GM13976 (cell line): ENCODE data around the gene SDK1.

ENCODE experiments used
- DNase-seq: peaks from one replicate; pipeline ENCODE4 v3.0.0; 2012; ENCODE audit warnings: low spot score
- CTCF ChIP-seq: IDR thresholded peaks from 2 replicates; pipeline ENCODE4 v1.5.1; 2012; ENCODE audit warnings: borderline replicate concordance, mild to moderate bottlenecking; ENCODE audit not compliant: insufficient read depth; ENCODE audit errors: extremely low read depth, missing control alignments, control extremely low read depth
- in situ Hi-C: fragments of 300-500 bp; cut with MboI; formaldehyde crosslinking; loops from one replicate; pipeline ENCODE4 v1.12.0; 2022; ENCODE audit warnings: low sequenced_read_pairs, mixed read lengths, inconsistent platforms; ENCODE audit not compliant: unreplicated experiment

The SDK1 gene, protein sequence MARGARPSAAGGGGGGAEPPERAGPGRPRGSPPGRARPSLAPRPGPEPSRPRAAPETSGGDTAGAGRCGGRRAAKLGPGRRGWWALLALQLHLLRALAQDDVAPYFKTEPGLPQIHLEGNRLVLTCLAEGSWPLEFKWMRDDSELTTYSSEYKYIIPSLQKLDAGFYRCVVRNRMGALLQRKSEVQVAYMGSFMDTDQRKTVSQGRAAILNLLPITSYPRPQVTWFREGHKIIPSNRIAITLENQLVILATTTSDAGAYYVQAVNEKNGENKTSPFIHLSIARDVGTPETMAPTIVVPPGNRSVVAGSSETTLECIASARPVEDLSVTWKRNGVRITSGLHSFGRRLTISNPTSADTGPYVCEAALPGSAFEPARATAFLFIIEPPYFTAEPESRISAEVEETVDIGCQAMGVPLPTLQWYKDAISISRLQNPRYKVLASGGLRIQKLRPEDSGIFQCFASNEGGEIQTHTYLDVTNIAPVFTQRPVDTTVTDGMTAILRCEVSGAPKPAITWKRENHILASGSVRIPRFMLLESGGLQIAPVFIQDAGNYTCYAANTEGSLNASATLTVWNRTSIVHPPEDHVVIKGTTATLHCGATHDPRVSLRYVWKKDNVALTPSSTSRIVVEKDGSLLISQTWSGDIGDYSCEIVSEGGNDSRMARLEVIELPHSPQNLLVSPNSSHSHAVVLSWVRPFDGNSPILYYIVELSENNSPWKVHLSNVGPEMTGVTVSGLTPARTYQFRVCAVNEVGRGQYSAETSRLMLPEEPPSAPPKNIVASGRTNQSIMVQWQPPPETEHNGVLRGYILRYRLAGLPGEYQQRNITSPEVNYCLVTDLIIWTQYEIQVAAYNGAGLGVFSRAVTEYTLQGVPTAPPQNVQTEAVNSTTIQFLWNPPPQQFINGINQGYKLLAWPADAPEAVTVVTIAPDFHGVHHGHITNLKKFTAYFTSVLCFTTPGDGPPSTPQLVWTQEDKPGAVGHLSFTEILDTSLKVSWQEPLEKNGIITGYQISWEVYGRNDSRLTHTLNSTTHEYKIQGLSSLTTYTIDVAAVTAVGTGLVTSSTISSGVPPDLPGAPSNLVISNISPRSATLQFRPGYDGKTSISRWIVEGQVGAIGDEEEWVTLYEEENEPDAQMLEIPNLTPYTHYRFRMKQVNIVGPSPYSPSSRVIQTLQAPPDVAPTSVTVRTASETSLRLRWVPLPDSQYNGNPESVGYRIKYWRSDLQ (N-terminal part only)

GRCh38 chr7:3300651-3301448 lies at the start of gene SDK1:
SDK1 (plus strand) TSS chr7:3301252; CDS start chr7:3301587, 335 bp downstream.
- peak; percentile 91 for DNase-seq
- in situ Hi-C loops, result no loop called here
- TF ChIP-seq CTCF, result peak; percentile 84

DNA sequence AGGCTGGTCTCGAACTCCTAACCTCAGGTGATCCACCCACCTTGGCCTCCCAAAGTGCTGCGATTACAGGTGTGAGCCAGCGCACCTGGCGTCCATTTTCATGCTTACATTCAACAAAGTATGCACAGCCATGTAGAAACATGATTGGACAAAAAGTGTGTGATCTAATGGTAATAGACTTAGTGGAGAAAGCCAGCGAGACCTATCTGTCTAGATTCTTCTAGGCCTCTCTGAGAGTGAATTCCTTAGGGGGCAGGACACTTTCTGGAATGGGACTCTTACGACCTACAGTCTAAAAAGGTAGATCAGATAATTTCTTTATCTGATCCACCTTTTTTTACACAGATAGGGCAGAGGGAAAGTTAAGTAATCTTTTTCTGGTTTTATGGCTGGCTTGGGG lies 46.3 kb upstream of the SDK1 start:
- no peak for DNase-seq
- in situ Hi-C loops, result no loop called here
- no peak for TF ChIP-seq CTCF

GRCh38 chr7:3259711-3260400 lies 41.2 kb upstream of the SDK1 start:
- in situ Hi-C loops, result no loop called here
- no peak for TF ChIP-seq CTCF
- DNase-seq, result no peak

- in situ Hi-C loops, result no loop called here
- DNase-seq, result no peak
- no peak for TF ChIP-seq CTCF
These were observed 40.7 kb upstream of the SDK1 start for GRCh38 chr7:3260401-3260715.

GRCh38 chr7:3264693-3265339 lies 36.2 kb upstream of the SDK1 start:
- DNase-seq, result no peak
- no peak for TF ChIP-seq CTCF
- in situ Hi-C loops, result no loop called here
